ENCODE data around the gene DTNA. TPM values are rescaled to one million over a fixed set of nuclear protein-coding genes. Genes with fewer than 3 reads are reported as not detected.

DTNA gene
- total RNA-seq, 1 donor from 2014 or later: 13.3 TPM

DNA sequence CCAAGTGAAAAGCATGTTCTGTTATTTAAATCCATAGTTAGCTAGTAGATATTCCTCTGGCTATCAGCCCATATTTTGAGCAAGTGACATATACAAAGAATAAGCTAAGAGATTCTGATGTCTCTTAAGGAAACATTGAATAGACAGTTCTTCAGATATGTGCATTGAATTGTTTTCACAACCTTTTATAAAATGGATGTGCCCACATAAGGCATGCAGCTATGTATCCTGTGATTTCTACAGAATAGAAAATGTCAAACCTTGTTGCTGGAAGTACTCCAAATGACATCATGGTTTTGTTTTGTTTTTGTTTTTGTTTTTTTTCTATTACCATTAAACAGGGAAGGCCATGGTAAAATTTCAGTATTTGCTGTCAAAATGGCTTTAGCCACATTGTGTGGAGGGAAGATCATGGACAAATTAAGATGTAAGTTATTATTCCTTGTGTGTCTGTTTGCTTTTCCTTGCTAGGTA, 95.8 kb downstream of the DTNA start:
- Mint-ChIP-seq H3K36me3 (ENCODE audit: low read depth) (no peaks in the 10 kb centered on the region), H3K27me3 (ENCODE audit: low read depth) (no peaks in the 10 kb centered on the region), H3K27ac (ENCODE audit: unreplicated experiment) (no peak overlapping the region), H3K4me1 (peaks cover 5% of the 10 kb centered on the region), H3K4me3 (no peak overlapping the region), H3K9me3 (no peaks in the 10 kb centered on the region)
- no peak for DNase-seq (ENCODE audit: low read depth, low spot score)
- TF ChIP-seq, protein P1, sequence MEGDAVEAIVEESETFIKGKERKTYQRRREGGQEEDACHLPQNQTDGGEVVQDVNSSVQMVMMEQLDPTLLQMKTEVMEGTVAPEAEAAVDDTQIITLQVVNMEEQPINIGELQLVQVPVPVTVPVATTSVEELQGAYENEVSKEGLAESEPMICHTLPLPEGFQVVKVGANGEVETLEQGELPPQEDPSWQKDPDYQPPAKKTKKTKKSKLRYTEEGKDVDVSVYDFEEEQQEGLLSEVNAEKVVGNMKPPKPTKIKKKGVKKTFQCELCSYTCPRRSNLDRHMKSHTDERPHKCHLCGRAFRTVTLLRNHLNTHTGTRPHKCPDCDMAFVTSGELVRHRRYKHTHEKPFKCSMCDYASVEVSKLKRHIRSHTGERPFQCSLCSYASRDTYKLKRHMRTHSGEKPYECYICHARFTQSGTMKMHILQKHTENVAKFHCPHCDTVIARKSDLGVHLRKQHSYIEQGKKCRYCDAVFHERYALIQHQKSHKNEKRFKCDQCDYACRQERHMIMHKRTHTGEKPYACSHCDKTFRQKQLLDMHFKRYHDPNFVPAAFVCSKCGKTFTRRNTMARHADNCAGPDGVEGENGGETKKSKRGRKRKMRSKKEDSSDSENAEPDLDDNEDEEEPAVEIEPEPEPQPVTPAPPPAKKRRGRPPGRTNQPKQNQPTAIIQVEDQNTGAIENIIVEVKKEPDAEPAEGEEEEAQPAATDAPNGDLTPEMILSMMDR (conservative IDR thresholded peaks at IDR 0.05): no peak

GRCh38 chr18:34806527-34806926, 96.4 kb downstream of the DTNA start:
- H3K27ac Mint-ChIP-seq (ENCODE audit: unreplicated experiment): no peak overlapping the region
- H3K27me3 Mint-ChIP-seq (ENCODE audit: low read depth): no peaks in the 10 kb centered on the region
- no peaks in the 10 kb centered on the region for H3K36me3 Mint-ChIP-seq (ENCODE audit: low read depth)
- peaks cover 5% of the 10 kb centered on the region for H3K4me1 Mint-ChIP-seq
- no peaks in the 10 kb centered on the region for H3K9me3 Mint-ChIP-seq
- no peak overlapping the region for H3K4me3 Mint-ChIP-seq
- TF ChIP-seq, protein P1 (conservative IDR thresholded peaks at IDR 0.05): no peak
- no peak for DNase-seq (ENCODE audit: low read depth, low spot score)

DNA sequence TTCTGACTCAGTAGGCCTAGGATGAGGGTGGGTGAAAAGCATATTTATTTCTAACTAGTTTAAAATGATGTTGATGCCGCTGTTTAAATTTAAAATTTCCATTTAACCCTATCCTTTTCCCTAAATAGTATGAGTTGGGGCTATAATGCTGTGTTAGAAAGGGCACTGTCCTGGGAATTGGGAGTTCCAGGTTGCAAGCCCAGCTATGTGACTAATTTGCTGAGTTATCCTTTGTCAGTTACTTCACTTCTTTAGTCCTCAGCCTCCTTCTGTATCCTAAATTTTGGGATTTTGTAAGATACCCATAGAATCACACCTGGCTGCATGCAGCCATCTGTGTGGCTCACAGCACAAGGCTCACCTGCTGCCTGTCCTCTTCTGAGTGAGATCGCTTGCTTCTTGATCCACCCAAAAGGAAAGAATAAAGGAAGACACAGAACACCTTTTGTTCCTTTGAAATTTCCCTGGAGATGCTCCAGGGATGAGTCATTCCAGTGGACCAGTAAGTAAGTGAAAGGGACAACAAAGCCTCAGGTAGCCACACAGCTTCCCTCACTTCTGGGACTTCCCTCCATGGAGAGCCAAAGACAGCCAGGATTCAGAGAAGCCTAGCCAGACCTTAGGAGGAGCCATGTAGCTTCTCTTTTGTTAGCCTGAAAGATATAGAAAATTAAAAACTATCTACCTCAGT, 97.2 kb downstream of the DTNA start:
- no peaks in the 10 kb centered on the region for H3K36me3 Mint-ChIP-seq (ENCODE audit: low read depth)
- no peak overlapping the region for H3K27ac Mint-ChIP-seq (ENCODE audit: unreplicated experiment)
- no peaks in the 10 kb centered on the region for H3K27me3 Mint-ChIP-seq (ENCODE audit: low read depth)
- TF ChIP-seq, protein P1 (conservative IDR thresholded peaks at IDR 0.05): no peak
- no peak for DNase-seq (ENCODE audit: low read depth, low spot score)
- H3K4me3 Mint-ChIP-seq: no peak overlapping the region
- peaks cover 7% of the 10 kb centered on the region for H3K4me1 Mint-ChIP-seq
- H3K9me3 Mint-ChIP-seq: no peaks in the 10 kb centered on the region

DNA sequence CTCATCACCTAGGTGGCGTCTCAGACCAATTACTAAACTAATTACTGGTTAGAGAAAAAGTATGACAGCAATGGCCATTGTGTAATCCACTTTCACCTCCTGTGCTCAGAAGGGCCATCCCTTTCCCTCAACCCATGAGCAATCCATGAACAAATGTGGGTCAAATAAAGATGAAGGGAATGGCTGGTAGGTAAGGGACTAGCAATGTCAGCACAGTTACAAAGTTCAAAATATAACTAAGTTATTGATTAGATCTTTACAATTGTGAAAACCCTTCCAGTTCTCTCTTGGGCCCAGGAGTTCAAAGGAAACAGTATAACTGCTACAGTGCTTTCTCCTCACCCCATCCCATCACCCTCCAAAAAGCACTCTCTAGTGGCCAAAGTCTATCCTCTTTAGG, 98.3 kb downstream of the DTNA start:
- DNase-seq (ENCODE audit: low read depth, low spot score): no peak
- peaks cover 11% of the 10 kb centered on the region for H3K4me1 Mint-ChIP-seq
- no peaks in the 10 kb centered on the region for H3K27me3 Mint-ChIP-seq (ENCODE audit: low read depth)
- no peaks in the 10 kb centered on the region for H3K9me3 Mint-ChIP-seq
- TF ChIP-seq, protein P1 (conservative IDR thresholded peaks at IDR 0.05): no peak
- H3K4me3 Mint-ChIP-seq: no peak overlapping the region
- no peak overlapping the region for H3K27ac Mint-ChIP-seq (ENCODE audit: unreplicated experiment)
- H3K36me3 Mint-ChIP-seq (ENCODE audit: low read depth): no peaks in the 10 kb centered on the region

DNA sequence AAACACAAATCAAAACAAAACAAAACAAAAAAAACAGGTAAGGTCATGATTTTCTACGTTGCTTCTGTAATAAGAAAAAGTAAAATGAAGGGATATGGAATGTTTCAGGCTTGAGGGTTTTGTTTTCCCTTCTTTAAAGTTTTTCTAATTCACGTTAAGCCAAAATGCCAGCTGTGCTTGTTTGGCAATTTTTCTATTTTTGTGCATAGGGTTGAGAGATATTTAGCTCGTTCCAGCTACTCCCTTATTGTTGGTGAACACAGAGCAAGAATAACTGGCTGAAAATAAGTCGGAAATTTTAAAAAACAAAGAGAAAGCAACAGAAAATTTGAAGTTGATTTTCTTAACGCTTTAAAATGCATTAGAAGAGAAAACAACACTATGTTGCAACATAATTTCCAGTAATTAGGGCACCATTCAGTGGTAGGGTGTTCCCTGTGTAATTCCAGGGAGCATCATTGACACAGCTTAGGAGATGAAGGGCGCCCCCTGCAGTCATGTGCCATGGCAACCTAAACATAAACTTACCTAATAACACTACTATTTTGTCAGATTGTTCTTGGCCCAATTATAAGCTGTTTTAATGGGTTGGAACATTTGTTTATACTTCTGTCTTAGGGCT, 99.5 kb downstream of the DTNA start:
- TF ChIP-seq, protein P1 (conservative IDR thresholded peaks at IDR 0.05): peak; percentile 48
- Mint-ChIP-seq H3K27me3 (ENCODE audit: low read depth) (no peaks in the 10 kb centered on the region), H3K4me3 (no peak overlapping the region), H3K9me3 (no peaks in the 10 kb centered on the region), H3K4me1 (peaks cover 6% of the 10 kb centered on the region), H3K36me3 (ENCODE audit: low read depth) (no peaks in the 10 kb centered on the region), H3K27ac (ENCODE audit: unreplicated experiment) (no peak overlapping the region)
- DNase-seq (ENCODE audit: low read depth, low spot score): no peak
